Epithelial cell of prostate (primary cell): Measurements from ENCODE around the gene PDE4C.
A peak's percentile ranks its signal among the peaks of the same experiment; 100 is the strongest.
"Not testable (repeated sequence)": the region's sequence is repeated elsewhere in the genome, so short reads cannot be mapped to it uniquely, and the experiment has no call there.

Experiments used
- DNase-seq: peaks from one replicate; pipeline ENCODE4 v3.0.0-alpha.2; 2011; ENCODE audit warnings: low read depth, low spot score
- H3K27ac ChIP-seq: fragments of 450-650 bp; 2 replicates; pipeline ENCODE4 v1.5.1; 2017; ENCODE audit warnings: mild to moderate bottlenecking

Gene PDE4C

DNA sequence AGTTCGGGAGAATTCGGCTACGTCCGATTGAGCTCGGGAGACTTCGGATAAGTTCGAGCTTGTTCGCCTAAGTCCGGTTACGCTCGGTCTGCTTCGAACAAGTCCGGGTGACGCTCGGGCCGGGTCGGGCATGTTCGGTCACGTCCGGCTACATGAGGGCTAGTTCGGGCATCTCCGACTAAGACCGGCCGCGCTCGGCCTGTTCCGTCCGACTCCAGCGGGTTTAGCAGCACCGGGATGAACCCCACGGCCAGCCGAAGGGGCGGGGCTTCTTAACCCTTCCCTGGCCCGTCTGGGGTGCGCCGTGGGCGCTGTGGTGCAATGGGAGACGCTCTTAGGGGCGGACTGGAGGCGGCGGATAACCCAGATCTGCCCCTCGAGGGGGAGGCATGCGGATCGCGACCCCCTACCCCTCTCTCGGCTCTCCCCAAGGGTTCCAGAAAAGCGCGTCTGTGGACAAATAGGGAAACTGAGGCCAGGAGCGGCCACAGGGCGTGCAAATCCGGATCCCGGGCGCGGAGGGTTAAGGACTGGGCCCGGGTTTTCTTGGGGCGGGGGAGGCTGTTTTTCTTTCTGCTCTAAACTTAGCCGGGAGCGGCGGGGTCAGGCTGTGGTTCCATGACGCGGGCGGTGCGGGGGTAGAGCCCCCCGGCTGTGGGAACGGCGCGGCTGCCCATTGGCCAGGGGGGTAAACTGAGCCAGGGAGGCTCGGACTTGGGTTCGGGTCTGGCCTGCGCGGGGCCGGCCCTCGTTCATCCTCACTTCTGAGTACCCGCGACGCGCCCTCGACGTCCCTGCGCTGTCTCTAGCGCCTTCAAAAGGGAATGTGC, 1.5 kb downstream of the PDE4C start:
- peak; percentile 96 for DNase-seq
- no peak overlapping the region for H3K27ac ChIP-seq

DNA sequence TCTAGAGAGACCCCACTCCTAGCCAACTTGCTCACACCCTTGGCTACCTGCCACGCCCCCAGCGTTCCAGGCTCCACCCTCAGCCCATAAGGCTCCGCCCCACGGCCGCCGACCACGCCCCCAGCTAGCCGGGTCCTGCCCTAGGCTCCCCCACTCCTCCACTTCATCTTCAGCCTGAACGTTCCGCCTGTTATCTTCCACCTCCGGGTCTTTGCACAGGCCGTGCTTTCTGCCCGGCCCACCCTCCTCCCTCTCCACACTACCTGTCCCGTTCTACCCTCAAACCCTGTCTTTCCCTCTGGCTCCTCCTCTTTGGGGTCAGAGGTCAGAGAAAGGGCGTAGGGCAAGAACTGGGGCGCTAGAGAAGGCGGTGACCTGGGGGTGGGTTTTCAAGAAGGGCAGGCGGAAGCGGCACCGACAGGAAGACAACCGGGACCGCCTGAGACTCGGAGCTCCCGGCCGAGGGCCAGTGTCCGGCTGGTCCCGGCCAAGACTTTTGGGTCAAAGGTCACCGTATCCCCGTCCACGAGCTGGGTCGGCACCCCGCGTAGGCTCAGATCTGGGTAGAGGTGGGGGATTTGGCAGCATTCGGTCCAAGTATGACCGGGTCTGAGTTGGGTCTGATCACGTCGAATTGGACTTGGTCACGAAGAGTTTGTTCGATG, 2.2 kb downstream of the PDE4C start:
- no peak for DNase-seq
- no peak overlapping the region for H3K27ac ChIP-seq

DNA sequence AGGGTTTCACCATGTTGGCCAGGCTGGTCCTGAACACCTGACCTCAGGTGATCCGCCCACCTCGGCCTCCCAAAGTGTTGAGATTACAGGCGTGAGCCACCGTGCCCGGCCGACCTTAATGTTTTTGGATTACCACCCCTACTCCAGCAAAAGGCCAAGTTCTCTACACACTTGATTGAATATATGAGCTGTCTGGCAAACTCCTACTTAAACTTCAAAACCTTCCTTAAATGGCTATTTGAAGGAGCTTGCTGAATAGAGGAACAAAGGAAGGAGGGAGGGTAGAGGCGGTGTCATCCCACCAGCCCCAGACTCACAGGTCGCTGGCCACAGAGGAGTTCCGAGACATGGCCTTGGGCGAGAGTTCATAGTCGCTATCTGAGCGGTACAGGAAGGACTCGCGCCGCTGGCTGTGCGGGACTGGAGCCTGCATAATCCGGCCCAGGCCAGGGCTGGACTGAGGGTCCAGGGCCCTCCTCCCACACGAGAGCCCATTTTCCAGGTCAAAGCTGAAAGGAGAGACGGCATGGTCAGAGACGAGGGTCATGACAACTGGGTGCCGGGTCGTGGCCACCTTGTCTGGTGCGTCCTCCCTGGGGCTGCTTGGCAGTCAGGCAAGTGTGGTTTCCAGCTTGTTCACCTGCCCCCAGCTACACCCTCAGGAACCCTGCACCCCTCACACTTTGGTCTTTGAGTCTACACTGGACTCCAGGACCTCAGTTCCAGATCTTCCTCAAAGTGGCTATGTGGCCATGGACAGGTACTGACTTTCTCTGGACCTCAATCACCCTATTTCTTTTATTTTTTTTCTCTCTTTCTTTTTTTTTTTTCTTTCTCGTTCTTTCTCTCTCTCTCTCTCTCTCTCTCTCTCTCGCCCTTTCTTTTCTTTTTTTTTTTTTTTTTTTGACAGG, 4.2 kb downstream of the PDE4C start:
- DNase-seq: no peak
- H3K27ac ChIP-seq: no peak overlapping the region

DNA sequence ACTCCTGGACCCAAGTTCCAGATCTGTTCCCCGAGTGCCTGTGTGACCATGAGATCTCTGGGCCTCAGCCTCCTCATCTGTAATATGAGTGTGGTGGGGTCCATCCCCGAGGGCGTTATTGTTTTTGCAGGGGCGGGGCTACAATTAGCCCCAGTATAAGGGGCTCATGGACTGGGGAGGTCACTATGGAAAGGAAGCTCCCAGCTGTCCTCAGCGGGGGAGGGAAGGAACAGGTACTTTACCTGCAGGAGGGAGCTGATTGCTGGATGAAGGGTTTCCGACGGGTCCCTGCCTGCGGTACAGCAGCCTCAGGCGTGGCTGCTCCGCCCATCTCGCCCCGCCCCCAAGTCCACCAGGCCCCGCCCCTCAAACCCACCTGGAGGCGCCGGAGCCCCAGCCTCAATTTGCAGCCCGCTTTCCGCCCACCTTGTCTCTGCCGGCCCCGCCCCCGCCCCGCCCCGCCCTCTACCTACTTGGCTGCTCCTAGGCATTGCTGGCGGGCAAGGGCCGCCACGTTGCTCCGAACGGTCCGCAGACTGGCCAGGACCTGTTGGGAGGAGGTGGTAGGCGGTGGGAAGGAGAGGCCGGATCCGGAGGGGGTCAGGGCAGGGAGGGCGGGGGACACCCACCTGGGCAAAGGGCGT, 5.5 kb downstream of the PDE4C start:
- no peak overlapping the region for H3K27ac ChIP-seq
- no peak for DNase-seq

DNA sequence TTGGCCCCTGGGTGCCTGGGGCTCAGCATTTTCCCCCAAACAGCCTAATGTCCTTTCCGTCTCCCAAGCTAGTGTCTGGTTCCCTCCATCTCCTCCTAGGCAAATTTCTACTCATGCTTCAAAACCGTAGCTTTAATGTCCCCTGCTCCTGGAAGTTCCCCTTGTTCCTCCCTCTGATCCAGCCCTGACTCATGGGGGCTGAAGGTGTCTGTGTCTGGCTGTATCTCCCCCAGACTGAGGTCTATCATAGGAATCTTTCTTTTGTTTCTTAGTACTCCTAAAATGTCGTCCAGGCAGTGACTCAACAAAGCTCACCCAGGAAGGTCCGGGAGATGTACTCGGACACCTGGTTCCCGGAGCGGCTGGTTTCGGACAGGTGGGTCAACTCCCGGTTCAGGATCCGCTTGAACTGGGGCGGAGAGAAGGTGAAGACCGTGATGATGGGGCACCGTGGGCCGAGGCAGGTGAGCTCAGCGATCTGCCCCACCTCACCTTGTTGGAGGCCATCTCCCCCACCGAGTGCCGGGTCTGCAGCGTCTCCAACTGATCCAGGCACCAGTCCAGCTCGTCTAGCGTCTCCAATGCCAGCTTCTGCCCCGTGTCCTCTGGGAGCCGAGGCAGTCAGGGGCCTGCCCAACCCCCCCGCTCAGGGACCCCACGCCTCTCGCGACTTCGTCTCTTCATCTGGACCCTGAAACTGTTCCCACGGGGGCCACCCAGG, 6.2 kb downstream of the PDE4C start:
- no peak for DNase-seq
- no peak overlapping the region for H3K27ac ChIP-seq

DNA sequence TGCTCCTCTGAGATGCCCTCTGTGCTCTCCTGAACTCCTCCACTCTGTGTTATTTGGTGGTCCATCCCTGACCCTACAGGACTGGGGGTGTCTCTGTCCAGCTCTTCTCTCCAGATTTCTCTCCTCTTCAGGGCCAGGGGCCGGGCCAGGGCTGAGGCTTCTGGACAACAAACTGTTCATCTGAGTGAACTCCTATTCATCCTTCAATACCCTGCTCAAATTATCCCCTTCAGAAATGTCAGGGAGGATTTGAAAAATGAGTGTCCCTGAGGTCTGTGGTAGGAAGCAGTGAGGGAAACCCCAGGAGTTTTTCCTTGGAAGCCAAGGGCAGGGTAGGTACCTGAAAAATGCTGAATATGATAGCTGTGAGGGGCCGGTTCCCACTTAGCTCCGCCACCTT, 7.6 kb downstream of the PDE4C start:
- no peak overlapping the region for H3K27ac ChIP-seq
- no peak for DNase-seq

DNA sequence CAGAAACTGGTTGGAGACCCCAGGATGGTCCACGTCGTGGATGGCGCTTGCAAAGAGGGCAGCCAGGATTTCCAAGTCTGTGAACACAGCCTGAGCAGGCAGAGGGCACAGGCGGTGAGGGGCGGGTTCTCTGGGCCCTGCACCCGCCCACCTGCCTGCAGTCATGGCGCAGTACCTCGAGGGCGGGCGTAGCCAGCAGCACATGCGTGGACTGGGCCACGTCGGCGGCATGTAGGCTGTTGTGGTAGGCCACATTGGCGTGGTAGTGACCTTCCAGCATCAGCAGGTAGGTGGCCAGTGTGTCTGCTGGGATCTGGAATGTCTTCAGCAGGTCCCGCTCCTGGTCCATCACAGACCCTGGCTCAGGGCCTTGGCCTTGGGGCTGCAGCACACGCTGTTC, 8.1 kb downstream of the PDE4C start:
- H3K27ac ChIP-seq: no peak overlapping the region
- DNase-seq: no peak

DNA sequence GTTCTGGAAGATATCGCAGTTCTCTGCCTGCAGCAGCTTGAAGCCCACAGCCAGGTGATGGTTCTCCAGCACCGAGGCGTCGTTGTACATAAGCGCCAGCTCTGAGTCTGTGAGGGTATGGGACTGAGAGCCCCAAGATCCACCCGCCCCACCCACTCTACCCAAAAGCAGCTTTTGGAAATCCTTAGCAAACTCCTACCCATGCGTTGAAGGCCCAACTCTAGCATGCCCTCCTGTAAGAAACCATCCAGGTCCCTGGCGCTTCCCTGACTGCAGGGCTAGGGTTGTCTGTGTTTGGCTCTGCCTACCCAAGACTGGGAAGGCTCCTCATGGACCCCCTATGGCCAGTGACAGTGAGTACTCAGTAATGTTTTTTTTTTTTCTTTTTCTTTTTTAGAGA, 9.4 kb downstream of the PDE4C start:
- DNase-seq: no peak
- no peak overlapping the region for H3K27ac ChIP-seq

DNA sequence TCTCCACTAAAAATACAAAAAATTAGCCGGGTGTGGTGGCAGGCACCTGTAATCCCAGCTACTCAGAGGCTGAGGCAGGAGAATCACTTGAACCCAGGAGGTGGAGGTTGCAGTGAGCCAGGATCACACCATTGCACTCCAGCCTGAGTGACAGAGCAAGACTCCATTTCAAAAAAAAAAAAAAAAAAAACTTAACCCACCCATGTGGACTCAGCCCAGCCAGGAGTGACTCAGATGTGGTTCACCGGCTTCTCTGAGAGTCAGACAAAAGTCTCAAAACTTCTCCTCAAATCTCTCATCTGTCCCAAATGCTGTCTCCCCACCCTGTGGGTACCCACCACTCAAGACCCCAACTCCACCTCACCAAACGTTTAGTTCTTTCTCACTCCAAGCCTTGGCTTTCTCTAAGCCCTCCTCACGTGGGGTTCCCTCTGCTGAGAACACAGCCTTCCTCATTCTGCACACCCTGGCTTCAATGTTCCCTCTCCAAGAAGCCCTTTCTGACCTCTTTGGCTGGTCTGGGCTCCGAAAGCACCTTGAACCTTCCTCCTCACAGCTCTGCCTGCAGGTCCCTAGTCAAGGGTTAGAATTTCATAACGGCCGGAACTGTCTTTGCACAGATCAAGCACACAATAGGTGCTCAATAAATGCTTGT, 11.3 kb downstream of the PDE4C start:
- DNase-seq: no peak
- H3K27ac ChIP-seq: no peak overlapping the region

DNA sequence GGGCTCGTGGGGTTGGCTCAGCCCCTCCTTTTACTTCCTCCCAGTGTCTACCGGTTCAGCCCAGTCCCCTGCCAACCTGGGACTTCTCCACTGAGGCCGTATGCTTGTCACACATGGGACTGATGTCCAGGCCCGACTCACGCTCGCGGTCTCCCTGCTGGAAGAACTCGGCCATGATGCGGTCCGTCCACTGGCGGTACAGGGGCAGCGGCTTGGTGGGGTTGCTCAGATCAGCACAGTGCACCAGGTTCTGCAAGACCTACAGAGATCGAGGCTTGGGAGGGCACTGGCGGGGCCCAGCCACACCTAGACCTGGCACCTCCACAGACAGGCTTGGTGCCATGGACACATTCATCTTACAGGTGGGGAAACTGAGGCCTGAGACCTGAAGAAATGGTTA, 14.6 kb downstream of the PDE4C start:
- H3K27ac ChIP-seq: no peak overlapping the region
- no peak for DNase-seq

DNA sequence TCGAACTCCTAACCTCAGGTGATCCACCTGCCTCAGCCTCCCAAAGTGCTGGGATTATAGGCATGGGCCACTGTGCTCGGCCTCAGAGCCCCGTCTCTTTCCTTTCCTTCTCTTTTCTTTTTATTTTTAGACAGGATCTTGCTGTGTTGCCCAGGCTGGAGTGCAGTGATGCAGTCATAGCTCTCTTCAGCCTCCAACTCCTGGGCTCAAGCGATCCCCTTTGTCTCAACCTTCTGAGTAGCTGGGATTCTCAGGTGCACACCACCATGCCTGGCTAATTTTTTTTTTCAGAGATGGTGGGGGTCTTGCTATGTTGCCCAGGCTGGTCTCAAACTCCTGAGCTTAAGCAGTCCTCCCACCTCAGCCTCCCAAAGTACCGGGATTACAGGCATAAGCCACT, 16.3 kb downstream of the PDE4C start:
- not testable (repeated sequence) for H3K27ac ChIP-seq

DNA sequence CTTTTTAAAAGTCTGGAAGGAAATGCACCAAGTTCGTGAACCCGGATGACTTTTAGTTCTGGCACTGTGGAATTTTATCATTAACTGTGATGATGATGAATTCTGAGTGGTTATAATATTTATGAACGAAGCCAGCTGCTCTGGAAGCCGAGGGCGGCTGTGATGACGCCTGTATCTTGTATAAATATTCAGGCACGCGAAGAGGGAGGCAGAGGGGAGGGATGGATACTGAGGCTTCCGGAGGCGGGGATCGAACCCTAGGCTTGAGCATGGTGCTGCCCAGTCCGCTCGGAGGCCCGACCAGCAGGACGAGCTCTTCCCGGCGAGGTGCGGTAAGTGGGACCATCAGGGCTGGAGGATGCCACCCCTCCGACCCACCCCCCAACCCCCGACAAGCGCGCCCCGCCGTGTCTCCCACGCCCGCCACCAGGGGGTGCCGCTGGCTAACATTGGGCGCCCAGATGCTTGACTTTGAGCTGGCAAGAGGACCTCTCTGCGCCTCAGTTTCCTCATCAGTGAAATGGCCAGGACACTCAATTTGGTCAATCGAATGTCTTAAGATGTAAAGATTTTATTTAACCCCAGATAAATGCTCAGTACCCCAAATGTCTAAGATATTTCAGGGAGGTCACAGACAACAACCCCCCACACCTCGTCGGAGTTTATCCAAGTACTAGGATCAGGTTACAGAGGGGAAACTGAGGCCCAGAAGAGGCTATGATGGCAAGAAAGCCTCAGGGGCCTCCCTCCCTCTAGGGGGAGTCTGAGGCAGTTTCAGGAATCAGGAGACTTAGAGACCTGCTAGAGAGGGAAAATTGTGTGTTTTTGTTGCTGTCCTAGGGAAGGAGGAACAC, 17.9 kb downstream of the PDE4C start:
- H3K27ac ChIP-seq: no peak overlapping the region
- no peak for DNase-seq

More for the DNA sequence above, 16.3 kb downstream of the PDE4C start:
- DNase-seq: not testable (repeated sequence)

DNA sequence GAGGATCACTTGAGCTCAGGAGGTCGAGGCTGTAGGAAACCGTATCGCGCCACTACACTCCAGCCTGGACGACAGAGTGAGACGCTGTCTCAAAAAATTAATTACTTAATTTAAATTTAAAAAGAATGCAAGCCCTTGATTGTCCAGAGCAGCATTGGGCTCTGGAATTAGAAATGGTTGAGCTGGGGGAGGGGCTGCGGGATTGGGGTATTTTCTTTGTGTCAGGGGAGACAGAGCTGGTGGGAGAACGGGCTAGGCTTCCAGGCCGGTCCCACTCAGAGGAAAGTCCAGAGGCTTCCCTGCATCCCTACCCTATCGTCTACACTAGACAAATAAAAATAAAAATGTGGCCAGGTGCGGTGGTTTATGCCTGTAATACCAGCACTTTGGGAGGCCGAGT, 20.2 kb downstream of the PDE4C start:
- H3K27ac ChIP-seq: no peak overlapping the region
- no peak for DNase-seq

DNA sequence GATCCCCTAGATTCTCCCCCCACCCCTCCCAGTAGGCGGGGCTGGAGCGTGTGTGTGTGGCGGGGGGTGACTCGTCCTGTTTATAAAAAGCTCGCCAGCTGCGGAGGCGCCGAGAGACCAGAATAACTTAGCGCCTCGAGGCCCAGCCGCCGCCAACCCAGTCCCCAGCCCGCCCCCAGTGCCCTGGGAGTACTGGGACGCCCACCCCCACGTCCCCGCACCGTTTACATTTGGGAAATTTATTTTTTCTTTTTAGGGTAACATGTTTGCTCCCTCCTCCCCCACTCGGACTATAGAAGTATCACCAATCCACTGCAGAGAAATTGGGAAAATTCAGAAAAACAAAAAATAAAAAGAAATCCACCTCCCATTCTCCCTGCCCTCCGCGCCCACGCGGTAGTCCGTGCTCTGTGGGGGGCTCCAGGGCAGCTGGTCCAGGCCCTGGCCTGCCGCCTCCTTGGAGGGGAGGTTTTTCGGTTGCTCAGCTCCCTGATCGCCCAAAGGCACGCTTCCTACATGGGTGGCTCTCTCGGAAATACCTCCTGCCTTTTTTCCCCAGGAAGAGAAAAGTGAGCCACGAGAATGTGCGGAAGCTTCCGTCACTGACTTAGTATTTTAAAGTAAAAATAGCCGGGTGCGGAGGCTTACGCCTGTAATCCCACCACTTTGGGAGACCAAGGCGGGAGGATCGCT, 20.9 kb downstream of the PDE4C start:
- H3K27ac ChIP-seq: peak overlapping the region; percentile 59
- no peak for DNase-seq

DNA sequence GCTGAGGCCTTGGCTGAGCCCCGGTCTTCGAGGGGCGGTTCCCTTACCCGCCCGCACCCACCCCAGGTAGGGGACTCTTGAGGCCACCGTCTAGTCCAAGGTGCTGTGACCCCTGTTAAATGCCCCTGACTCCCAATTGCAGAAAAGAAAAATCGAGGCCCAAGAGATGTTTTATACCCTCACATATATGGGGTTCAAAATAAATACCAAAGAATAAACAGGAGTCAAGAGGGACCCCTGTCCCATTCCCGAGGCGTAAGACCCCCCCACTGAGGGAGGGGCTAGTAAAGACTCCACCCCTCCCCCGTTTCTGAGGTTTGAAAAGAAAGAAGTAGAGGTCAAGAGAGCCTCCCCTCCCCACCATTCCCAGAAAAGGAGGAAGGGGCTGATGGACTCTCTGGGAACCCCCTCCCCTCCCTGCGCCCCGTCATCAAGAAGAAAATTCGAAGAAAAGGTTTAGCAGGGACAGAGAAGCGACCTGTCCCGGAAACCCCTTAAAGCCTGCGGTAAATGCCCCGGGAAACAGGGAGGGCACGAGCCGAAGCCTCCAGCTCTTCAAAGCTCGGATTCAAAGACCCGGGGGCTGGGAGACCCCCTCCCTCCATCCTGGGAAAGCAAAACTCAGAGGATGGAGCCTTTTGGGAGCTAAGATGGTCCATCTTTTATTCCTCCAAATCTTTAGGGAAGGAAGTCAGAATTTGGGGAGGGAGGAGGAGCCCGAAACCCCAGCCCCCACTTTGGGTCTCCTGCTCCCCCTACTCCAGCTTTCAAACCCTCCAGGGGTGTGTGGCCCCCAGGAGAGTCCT, 21.6 kb downstream of the PDE4C start:
- no peak for DNase-seq
- peak overlapping the region; percentile 59 for H3K27ac ChIP-seq

DNA sequence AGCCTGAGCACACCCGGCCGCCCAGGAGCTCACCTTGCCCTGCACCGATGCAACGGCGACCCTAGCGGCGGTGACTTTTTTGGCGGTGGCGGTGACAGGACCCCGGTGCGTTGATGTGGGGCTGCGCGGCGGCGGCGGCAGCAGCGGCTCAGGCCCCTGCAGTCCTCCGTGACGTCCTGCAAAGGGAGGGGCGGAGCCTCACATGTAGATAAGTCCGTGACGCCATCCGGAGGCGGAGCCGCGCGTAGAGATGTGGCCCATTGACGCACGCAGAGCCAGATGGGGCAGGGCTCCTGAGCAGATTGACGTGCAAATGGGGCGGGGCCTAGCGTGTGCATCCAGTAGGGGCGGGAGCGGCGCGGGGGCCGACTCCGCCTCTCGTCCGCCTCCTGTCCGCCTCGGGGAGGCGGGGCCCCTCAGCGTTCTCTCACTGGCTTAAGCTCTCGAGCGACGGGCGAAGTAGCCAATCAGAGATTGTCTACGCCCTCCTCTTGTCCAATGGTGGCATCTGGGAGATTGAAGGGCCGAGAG, 22.3 kb downstream of the PDE4C start, which contains the start of gene RAB3A:
TSS of gene RAB3A (minus strand) at position 180 of the 531 bp plus-strand sequence. CDS start 1,302 bp downstream, outside the sequence.
- H3K27ac ChIP-seq: peak within 1 kb of the TSS; percentile 59
- peak; percentile 99 for DNase-seq
